Stimulated activated naive CD8-positive, alpha-beta T cell treated with anti-CD3 and anti-CD28 coated beads, Interleukin-15, Interleukin-2, amounts not matched to agents 100 U/mL and 50 U/mL, for 24 hours (primary cell): ENCODE data around the gene GNG3.
"Not testable (repeated sequence)": the region's sequence is repeated elsewhere in the genome, so short reads cannot be mapped to it uniquely, and the experiment has no call there.

Experiments used
- ATAC-seq: fragments of 150-1000 bp; cut with Tn5 transposase; one replicate; pipeline ENCODE4 v1.10.0; 2021
- DNase-seq: peaks from one replicate; pipeline ENCODE4 v3.0.0; 2021

Gene GNG3

DNA sequence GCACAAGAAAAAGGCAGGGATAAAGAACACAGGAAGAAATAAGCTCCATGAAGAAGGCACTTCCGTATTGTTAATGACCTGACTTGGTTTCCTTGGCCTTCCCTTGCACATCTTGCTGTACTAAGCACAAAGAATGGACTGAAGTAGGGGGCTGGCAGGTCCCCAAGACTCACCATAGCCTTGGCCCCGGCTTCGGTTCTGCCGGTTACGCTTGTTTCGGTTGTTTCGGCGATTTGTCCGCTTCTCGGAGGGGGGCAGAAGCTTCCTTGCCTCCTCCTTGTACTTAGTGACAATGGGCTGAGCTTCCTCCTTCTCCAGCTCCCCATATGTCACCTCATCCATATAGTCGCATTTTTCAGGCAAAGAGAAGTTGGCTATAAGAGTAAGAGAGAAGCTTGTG is 9.3 kb downstream of the GNG3 start:
- ATAC-seq = no peak
- no peak for DNase-seq

DNA sequence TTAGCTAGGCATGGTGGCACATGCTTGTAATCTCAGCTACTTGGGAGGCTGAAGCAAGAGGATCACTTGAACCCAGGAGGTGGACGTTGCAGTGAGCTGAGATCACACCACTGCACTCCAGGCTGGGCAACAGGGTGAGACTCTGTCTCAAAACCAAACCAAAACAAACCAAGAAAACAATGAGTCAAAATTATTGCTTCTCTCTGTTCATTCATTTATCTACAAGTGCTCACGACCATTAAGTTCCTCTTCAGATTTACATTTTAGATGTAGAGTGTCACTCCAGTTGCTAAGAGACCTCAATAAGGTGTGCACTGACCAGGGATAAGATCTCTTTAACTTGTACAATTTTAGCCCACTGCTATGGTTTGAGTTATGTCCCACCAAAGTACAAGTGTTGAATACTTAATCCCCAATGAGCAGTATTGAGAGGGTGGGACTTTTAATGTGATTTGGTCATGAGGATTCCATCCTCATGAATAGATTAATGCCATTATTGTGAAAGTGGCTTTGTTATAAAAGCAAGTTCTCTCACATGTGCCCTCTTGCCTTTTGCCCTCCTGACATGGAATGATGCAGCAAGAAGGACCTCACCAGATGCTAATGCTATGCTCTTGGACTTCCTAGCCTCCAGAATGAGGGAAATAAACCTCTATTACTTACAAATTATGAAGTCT is 12.0 kb downstream of the GNG3 start:
- DNase-seq (no peak), ATAC-seq (no peak)

DNA sequence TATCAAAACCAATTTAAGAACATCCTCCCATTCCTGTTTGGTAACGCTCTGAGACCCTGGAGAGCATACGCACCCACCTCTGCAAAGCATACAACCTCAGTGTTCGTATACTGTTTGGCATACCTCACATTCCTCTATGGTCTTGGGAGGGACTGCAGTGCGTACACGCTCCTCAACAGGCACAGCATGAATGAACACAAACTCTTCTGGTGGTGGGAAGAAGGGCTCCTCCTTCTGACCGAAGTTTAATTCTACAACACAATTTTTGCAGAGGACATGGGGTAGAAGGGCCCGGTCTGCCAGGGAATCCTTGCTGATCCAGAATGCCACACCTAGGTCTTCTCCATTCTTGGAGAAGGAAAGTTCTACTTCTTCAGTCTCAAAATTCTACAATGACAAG is 14.5 kb downstream of the GNG3 start:
- no peak for DNase-seq
- ATAC-seq = no peak

DNA sequence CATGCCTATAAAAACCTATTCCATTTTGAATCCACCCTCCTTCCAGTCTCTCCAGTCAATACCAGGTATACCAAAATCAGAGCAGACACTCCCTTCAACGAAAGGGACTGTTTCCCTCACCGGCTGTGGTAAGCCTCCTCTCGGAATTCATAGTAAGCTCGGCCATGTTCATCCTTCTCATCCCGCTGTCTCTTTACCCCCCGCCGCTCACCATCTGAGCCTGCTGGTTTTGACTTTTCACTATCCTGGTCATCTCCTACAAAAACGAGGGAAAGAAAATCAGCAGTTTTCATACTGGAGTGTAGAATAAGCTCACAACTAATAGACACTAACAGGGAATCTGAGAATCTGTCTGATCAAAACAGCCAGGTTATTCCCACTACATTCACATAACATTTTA is 16.7 kb downstream of the GNG3 start:
- no peak for ATAC-seq
- no peak for DNase-seq

DNA sequence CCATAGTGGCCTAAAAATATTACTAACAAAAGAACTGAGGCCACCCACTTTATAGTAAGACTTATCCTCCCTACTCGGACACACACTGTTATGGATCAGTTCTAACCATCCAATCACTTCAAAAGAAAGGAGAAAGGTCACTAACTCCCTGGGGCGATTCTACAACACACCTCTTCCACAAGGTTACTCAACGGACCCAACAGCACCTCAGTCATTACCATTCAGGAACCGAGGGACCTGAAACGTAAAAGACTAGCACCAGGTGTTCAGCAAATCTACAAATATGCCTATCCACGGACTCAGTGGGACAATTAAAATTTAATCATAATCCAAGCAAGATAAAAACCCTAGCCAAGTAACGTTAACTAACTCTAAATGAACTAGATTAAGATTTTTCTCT is 18.2 kb downstream of the GNG3 start:
- ATAC-seq (no peak), DNase-seq (no peak)

DNA sequence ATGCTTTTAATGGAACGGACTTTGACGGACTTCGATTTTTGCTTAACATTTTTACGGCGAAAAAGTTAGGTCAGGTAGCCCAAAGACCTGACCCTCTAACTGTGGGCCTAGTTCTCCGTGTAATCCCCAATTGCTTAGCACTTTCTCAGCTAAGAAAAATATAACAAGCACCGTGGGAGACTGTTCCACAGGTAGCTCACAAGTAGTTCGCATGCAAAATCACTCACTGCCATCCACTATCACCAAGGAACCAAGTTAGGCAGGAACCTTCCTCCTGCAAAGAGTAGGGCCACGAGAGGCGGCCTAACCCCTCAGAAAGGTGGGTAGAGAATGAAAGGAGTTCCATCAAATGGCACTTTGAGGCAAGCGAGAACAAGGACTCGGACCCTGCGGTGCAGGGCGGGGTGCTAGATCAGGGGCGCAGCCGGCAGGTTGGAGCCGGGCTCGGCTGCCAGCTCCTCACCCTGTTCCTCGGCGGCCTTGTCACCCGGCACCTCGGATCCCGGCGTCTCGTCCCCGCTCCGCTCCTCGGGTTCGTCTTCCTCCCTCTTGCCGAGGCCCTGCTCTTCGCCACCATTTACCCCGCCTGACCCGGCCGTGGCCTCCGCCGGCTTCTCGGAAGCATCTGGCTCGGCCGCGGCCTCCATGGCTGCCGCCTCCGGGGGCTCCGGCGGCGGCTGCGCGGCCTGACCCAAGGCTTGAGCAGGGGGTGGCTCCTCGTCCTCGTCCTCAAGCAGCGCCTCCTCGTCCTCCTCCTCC is 18.9 kb downstream of the GNG3 start:
- ATAC-seq (no peak), DNase-seq (no peak)

DNA sequence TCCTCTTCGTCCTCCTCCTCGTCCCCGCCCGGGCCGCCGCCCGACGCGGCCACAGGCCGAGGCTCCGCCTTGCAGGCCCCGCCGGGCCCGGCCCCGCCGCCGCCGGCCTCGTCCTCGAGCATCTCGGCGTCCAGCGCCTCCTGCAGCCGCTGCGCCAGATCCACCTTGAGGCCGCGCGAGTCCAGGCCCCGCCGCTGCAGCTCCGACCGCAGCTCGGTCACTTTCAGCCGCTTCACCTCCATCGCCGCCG is 19.4 kb downstream of the GNG3 start:
- DNase-seq = no peak
- ATAC-seq = peak; percentile 0

DNA sequence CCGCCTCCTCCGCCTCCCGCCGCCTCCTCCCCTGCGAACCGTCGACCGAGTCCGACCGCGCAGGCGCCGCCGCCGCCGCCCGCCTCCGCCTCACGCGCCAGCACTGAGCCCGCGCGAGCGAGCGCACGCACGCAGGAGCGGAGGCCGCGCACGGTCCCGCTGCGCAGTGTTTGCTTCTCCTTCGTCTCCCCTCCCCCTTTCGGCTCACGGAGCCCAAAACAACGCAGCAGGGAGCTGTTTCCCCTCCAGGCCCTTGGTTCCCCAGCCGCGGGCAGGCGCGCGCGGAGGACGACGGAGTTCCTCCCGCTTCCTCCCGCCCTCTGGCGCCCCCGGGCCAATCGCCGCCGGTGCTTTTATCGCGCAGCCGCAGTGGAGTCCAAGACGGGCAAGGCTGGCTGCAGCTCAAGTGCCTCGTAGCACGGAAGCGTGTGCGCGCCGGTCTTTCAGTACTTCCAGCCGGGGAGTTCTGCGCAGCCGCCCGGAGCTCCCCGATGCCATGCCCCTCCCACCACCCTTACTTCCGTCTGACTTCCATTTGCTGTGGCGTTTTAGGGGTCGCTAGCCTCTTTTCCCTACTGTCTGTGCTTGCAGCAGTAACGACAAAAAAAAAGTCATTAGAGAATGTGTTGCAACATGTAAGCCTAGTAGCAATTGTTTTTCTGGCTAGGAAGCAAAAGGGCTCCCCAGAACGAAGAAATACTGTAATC is 19.8 kb downstream of the GNG3 start, which contains the start of gene HNRNPUL2:
HNRNPUL2 (minus strand) TSS at position 293 of the 707 bp plus-strand sequence. CDS start 301 bp downstream, outside the sequence.
- DNase-seq (peak; percentile 99), ATAC-seq (peak; percentile 89)

DNA sequence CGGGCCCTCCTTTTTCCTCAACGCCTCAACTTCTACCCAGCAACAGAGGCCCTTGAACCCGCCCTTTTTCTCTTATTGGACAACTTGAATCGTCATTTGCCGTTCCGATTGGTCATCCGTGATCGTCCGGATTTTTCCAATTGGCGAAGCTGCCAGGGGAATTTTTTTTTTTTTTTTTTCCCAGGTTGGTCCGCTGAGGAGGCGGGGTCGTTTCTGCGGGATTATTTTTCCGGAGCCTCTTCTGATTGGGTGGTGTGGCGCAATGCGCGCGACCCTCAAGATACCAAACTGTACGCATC is 20.3 kb downstream of the GNG3 start:
- ATAC-seq = peak; percentile 56
- DNase-seq = peak; percentile 77

DNA sequence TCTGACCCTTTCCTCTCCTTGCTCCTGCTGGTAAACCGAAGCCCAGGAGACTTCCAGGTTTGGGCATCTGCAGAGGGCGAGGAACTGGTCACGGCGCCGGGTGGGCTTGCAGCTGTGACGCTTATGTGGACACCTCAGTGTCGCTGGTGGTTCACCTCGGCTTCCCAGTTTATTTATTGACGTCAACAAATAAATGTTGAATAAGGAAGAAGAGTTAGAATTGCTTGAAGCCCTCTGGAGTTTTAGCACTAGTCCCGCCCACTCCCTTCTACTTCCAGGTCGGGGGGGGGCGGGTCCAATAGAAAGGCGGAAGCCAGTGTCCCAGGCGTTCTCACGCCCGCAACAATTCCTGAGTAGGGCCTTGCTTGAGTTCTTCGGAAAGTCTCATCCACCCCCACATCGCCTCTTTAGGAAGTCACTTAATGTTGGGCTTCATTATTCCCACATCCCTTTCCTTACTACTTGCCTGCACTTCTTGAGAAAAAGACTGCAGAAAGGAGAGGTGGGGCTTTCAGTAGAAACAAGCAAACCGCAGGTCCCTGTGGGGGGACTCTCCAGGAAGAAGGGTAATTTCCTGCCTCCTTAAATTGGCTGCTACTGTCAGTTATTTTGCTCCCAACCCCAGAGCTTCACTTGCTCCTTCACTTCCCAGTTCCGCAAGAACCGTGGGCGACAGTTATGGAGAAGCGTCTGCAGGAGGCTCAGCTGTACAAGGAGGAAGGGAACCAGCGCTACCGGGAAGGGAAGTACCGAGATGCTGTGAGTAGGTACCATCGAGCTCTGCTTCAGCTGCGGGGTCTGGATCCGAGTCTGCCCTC is 20.9 kb downstream of the GNG3 start, which contains the start of gene TTC9C:
TTC9C (plus strand) TSS at position 316 of the 818 bp plus-strand sequence; CDS start at position 679, 363 bp downstream.
- ATAC-seq (no peak), DNase-seq (peak; percentile 86)

DNA sequence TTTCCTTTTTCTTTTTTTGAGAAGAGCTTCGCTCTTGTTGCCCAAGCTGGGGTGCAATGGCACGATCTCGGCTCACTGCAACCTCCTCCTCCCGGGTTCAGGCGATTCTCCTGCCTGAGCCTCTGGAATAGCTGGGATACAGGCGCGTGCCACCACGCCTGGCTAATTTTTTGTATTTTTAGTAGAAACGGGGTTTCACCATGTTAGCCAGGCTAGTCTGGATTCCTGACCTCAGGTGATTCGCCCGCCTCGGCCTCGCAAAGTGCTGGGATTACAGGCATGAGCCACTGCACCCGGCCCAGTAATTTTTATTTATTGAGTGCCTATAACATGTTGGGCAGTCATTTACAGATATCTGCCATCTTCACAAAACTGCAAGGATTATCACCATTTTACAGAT is 22.6 kb downstream of the GNG3 start:
- not testable (repeated sequence) for ATAC-seq, DNase-seq

DNA sequence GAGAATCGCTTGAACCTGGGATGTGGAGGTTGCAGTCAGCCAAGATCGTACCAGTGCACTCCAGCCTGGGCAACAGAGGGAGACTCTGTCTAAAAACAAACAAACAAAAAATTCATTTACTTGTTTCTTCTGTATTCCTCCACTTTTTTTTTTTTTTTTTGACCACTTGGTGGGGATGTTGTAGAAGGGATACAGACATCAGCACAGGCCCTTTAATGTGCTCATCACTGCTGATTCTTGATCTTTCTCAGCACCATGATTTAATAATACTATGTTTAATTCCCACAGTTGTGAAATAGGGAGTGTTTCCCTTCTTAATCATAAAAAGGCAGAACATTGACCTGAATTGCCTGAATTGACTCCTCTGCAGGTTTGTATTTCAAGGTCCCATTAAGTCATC is 25.4 kb downstream of the GNG3 start:
- ATAC-seq (no peak), DNase-seq (no peak)

DNA sequence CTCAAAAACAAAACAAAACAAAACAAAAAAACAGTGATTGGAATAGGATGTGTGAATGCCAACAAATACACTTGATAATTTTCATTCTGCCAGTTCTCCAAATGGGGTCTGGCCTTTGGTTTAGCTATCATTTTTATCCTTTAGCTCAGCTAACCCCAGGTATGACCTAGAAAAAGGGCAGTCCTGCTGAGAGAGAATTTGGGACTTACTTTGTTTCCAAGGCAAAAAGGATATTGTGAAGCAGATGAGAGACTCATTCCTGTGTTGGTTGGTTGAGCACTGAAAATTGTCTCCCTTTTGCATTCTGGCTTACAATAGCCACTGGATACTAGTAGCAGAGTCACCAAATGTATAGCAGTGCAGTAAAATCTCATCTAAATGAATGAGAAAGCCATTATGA is 29.7 kb downstream of the GNG3 start:
- DNase-seq (no peak), ATAC-seq (no peak)

DNA sequence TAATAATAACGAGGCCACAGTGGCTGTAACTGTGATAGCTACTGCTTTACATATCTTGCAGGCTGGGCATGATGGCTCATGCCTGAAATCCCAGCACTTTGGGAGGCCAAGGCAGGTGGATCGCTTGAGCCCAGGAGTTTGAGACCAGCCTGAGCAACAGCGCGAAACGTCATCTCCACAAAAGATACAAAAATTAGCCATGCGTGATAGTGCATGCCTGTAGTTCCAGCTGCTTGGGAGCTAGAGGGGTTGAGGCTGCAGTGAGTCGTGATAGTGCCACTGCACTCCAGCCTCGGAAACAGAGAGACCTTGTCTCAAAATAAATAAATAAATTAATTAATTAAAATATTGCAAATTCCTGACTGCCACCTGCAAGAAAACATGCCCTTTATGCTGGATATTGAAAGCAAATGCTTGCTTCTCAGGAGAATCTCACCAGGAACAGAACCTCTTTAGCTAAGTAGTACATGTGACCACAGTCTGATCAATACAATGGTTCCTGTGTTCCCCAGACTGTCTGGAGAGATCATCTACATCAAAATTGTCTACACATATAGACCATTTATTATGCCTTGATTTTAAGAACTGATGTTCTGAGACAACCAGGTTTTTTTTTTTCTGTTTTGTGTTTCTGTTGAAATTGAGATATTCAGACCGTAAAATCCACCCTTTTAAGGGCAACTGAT is 40.1 kb downstream of the GNG3 start:
- no peak for ATAC-seq

DNA sequence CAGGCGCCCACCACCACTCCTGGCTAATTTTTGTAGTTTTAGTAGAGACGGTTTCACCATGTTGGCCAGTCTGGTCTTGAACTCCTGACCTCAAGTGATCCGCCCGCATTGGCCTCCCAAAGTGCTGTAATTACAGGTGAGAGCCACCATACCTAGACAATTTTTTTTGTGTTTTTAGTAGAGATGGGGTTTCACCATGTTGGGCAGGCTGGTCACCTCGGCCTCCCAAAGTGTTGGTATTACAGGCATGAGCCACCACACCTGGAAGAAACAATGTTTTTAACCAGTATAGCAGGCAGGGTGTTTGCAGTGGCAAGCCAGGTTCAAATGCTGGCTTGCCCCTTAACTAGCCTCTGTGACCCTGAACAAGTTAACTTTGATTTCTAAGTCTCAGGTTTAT is 42.5 kb downstream of the GNG3 start:
- not testable (repeated sequence) for DNase-seq, ATAC-seq

More for the DNA sequence above, 40.1 kb downstream of the GNG3 start:
- DNase-seq = no peak

DNA sequence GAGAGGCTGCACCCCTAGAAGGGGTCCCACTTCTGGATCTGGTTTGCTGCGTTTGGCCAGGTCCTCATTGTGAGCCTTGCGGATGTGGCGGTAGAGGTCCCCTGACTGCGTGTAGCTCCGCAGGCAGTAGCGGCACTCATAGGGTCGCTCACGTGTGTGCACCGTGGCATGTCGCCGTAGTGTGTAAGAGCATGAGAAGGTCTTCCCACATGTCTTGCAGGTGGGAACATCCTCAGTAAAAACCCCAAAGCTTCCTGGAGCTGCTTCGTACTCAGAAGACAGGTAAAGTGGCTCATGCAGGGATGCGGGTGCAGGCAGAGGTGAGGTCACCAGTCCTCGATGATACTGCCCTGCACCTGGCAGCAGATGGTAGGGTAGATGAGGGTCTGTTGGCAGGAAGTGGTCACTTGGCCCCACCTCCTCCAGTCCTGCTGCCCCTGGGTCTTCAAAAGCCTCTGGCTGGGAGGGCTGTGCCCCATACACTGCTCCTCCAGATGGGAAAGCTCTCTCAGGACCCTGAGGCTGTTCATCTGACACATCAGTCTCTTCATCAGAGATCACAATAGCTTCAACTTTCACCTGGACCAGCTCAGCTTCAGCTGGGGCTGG is 44.8 kb downstream of the GNG3 start:
- ATAC-seq (no peak), DNase-seq (no peak)

DNA sequence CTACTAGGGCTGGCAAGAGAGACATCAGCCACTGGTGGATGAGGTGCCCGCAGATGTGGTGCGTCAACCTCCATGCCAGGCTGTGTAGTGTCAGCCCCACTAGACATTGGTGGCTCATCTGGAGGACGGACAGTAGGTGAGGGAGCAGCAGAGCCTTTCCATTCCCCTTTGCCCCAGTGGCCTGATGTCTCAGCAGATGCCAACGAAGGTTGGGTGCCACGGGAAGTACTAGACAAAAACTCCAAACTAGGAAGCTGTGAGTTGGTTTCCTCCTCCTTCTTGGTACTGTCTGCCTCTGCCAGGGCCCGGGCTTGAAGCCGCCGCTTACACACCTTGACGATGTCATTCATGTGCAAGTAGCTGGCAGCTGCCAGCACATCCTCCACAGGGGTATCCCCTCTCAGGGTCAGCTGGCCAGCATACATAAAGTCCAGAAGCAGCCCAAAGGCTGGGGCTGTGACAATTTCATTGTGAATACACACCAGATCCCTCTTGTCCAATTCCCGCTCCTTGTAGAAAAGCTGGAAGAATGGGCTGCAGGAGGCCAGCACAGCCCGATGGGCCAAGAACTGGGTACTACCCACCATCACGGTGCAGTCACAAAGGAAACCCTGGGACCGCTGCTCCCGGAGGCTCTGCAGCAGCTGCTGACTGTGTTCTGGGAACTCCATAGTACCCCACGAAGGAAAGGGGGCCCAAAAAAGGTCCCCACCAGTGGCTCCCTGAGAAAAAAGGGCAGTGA is 45.7 kb downstream of the GNG3 start:
- DNase-seq (no peak), ATAC-seq (no peak)

DNA sequence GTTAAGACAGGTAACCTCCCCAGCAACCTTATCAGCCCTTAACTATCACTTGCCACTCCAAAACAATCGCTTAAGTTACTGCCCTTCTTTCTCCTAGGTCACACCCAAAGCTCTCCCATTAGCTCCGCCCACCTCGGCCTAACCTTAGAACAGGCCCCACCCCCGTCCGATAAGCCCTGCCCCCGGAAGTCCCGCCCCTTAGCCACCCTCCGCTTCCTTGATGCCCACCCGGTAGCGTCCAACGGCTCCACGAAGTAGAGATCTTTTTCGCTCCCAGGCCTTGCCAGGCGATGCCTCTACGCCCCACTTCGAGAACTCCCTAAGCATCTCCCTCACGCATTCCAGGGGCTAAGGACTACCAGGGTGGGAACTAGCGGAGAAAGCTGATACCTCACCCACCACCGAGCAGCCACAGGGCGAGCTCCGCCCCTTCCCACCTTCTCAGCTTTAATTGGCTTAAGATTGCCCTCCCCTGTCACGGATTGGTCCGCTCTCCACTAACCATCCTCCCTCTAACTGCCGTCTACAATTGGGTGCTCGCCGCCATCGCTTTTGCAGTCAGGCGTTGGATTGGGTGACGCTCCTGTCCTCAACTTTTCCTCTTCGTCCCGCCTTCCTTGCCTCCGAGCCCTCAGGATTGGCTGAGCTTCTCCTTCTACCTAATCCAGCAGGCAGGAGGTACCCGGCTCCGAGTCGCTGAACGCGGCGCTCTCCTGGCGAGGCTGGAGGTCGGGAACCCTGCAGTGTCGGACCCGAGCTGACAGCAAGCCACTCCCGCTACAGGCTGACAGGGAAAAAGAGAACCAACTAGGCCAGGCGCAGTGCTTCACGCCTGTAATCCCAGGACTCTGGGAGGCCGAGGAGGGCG is 46.5 kb downstream of the GNG3 start, which contains the start of gene ZBTB3:
ZBTB3 (minus strand) TSS at position 425 of the 868 bp plus-strand sequence. CDS start 496 bp downstream, outside the sequence.
- ATAC-seq (peak; percentile 98), DNase-seq (peak; percentile 97)

DNA sequence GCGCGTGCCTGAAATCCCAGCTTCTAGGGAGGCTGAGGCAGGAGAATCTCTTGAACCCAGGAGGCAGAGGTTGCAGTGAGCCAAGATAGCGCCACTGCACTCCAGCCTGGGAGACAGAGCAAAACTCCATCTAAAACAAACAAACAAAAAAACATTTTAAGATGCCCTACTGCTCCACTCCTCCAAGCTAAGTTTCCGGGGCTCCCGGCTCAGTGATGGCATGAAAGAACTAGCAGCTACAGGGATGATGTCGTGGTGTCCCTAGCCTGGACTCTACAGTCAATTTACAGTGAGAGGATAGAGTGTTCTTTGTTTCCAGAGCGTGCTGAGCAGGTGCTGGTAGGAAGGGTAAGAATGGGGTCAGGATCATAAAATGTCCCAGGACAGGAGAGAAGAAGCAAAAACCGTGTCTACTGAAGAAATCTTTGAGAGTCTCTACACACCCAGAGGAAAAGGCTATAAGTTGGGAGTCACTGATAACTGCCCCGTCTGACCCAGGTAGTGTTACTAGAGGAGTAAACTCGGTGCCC is 47.7 kb downstream of the GNG3 start:
- ATAC-seq = no peak

More for the DNA sequence above, 47.7 kb downstream of the GNG3 start:
- no peak for DNase-seq
